Loucy (cell line): ENCODE data around the gene PRR35.

ENCODE experiments used
- H2AFZ ChIP-seq: fragments of 200-600 bp; sonication (generic); 2 replicates; pipeline ENCODE4 v1.6.0; 2016; ENCODE audit warnings: antibody characterized with exemption, mild to moderate bottlenecking, low read length, moderate library complexity
- H3F3A ChIP-seq: fragments of 200-600 bp; 2 replicates; pipeline ENCODE4 v1.6.0; 2016; ENCODE audit warnings: antibody characterized with exemption, low read depth, mild to moderate bottlenecking
- H3K27me3 ChIP-seq: fragments of 200-600 bp; sonication (generic); 2 replicates; pipeline ENCODE4 v1.6.1; 2014; ENCODE audit warnings: low read length, mild to moderate bottlenecking; ENCODE audit not compliant: insufficient read depth, poor library complexity, severe bottlenecking
- H3K36me3 ChIP-seq: fragments of 200-600 bp; sonication (generic); 2 replicates; pipeline ENCODE4 v1.6.1; 2016; ENCODE audit warnings: low read length; ENCODE audit not compliant: insufficient read depth
- H3K4me1 ChIP-seq: fragments of 200-600 bp; sonication (generic); 2 replicates; pipeline ENCODE4 v1.5.1; 2014; ENCODE audit warnings: low read length, mild to moderate bottlenecking; ENCODE audit not compliant: insufficient read depth, poor library complexity, severe bottlenecking
- H3K4me2 ChIP-seq: fragments of 200-600 bp; sonication (generic); 2 replicates; pipeline ENCODE4 v1.6.0; 2014; ENCODE audit warnings: antibody characterized with exemption, low read length, low read depth, mild to moderate bottlenecking; ENCODE audit not compliant: poor library complexity, severe bottlenecking
- H3K4me3 ChIP-seq: fragments of 200-600 bp; sonication (generic); 2 replicates; pipeline ENCODE4 v1.5.1; 2014; ENCODE audit warnings: low read length, mild to moderate bottlenecking, mixed read lengths; ENCODE audit not compliant: poor library complexity, severe bottlenecking
- H3K79me2 ChIP-seq: fragments of 200-600 bp; sonication (generic); 2 replicates; pipeline ENCODE4 v1.6.1; 2014; ENCODE audit warnings: low read length; ENCODE audit not compliant: insufficient read depth
- H3K9ac ChIP-seq: fragments of 200-600 bp; sonication (generic); 2 replicates; pipeline ENCODE4 v1.6.0; 2014; ENCODE audit warnings: mild to moderate bottlenecking, low read depth, low read length, moderate library complexity; ENCODE audit not compliant: poor library complexity, severe bottlenecking
- H3K9me2 ChIP-seq: fragments of 200-600 bp; sonication (generic); replicated peaks from 2 replicates; pipeline ENCODE4 v1.6.1; 2016; ENCODE audit warnings: low read depth, low read length, mixed read lengths
- H3K9me3 ChIP-seq: fragments of 200-600 bp; sonication (generic); 2 replicates; pipeline ENCODE4 v1.6.1; 2014; ENCODE audit warnings: mild to moderate bottlenecking, antibody characterized with exemption, low read length, low read depth; ENCODE audit not compliant: insufficient read depth
- H4K20me1 ChIP-seq: fragments of 200-600 bp; sonication (generic); 2 replicates; pipeline ENCODE4 v1.6.0; 2014; ENCODE audit warnings: antibody characterized with exemption, low read length, mild to moderate bottlenecking; ENCODE audit not compliant: insufficient read depth, poor library complexity, severe bottlenecking
- CTCF ChIP-seq: fragments of 200-600 bp; sonication (generic); conservative IDR thresholded peaks from 2 replicates; pipeline ENCODE4 v1.5.1; 2014; ENCODE audit warnings: mild to moderate bottlenecking, antibody characterized with exemption, low read length
- EZH2phosphoT487 ChIP-seq: fragments of 200-600 bp; IDR thresholded peaks from 2 replicates; pipeline ENCODE4 v1.6.1; 2018; ENCODE audit warnings: antibody characterized with exemption, mild to moderate bottlenecking, moderate library complexity, borderline replicate concordance

The PRR35 gene

GRCh38 chr16:528111-529011, 31.8 kb upstream of the PRR35 start:
- Histone ChIP-seq H3K4me3 (peak overlapping the region; percentile 79), H3K36me3 (no peaks in the 10 kb centered on the region), H3K9me3 (no peaks in the 10 kb centered on the region), H2AFZ (no peak overlapping the region), H3K4me2 (peak overlapping the region; percentile 72), H4K20me1 (peaks cover 9% of the 10 kb centered on the region), H3F3A (no peaks in the 10 kb centered on the region), H3K79me2 (peaks cover 45% of the 10 kb centered on the region), H3K27me3 (no peaks in the 10 kb centered on the region), H3K4me1 (peaks cover 8% of the 10 kb centered on the region), H3K9me2 (no peaks in the 10 kb centered on the region), H3K9ac (peak overlapping the region; percentile 84)
- no peak for TF ChIP-seq CTCF

- peaks cover 8% of the 10 kb centered on the region for H3K4me1 ChIP-seq
- no peaks in the 10 kb centered on the region for H3K36me3 ChIP-seq
- H3K9ac ChIP-seq = peak overlapping the region; percentile 84
- H3K9me3 ChIP-seq = no peaks in the 10 kb centered on the region
- no peak for TF ChIP-seq CTCF
- H3K27me3 ChIP-seq = no peaks in the 10 kb centered on the region
- H4K20me1 ChIP-seq = peaks cover 13% of the 10 kb centered on the region
- no peak overlapping the region for H2AFZ ChIP-seq
- H3K79me2 ChIP-seq = peaks cover 48% of the 10 kb centered on the region
- no peaks in the 10 kb centered on the region for H3K9me2 ChIP-seq
- no peaks in the 10 kb centered on the region for H3F3A ChIP-seq
- H3K4me3 ChIP-seq = peak overlapping the region; percentile 79
- peak overlapping the region; percentile 72 for H3K4me2 ChIP-seq
Observed at GRCh38 chr16:529012-529575, 31.1 kb upstream of the PRR35 start.

- Histone ChIP-seq H3K4me3 (peak overlapping the region; percentile 79), H3K4me1 (peaks cover 6% of the 10 kb centered on the region), H3K4me2 (peak overlapping the region; percentile 72), H3K9ac (peak overlapping the region; percentile 84), H3K79me2 (peaks cover 53% of the 10 kb centered on the region), H3F3A (no peaks in the 10 kb centered on the region), H3K36me3 (no peaks in the 10 kb centered on the region), H3K27me3 (no peaks in the 10 kb centered on the region), H4K20me1 (peaks cover 13% of the 10 kb centered on the region), H3K9me2 (no peaks in the 10 kb centered on the region), H3K9me3 (no peaks in the 10 kb centered on the region), H2AFZ (no peak overlapping the region)
- TF ChIP-seq EZH2phosphoT487 (no peak), CTCF (no peak)
Observed at GRCh38 chr16:530111-530817, 29.9 kb upstream of the PRR35 start.
